ENCODE data around the gene EFNB2.

- TF ChIP-seq POLR2A (IDR thresholded peaks at IDR 0.05; ENCODE audit: low read depth, low read length) (no peak), EZH2 (IDR thresholded peaks at IDR 0.05; ENCODE audit: borderline replicate concordance, low read depth, low read length, severe bottlenecking) (no peak)
- TF ChIP-seq, protein P1, sequence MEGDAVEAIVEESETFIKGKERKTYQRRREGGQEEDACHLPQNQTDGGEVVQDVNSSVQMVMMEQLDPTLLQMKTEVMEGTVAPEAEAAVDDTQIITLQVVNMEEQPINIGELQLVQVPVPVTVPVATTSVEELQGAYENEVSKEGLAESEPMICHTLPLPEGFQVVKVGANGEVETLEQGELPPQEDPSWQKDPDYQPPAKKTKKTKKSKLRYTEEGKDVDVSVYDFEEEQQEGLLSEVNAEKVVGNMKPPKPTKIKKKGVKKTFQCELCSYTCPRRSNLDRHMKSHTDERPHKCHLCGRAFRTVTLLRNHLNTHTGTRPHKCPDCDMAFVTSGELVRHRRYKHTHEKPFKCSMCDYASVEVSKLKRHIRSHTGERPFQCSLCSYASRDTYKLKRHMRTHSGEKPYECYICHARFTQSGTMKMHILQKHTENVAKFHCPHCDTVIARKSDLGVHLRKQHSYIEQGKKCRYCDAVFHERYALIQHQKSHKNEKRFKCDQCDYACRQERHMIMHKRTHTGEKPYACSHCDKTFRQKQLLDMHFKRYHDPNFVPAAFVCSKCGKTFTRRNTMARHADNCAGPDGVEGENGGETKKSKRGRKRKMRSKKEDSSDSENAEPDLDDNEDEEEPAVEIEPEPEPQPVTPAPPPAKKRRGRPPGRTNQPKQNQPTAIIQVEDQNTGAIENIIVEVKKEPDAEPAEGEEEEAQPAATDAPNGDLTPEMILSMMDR (IDR thresholded peaks at IDR 0.05; ENCODE audit: extremely low read depth in 1 of 2, insufficient read depth in 1 of 2, low read depth in 1 of 2, low read length in 2 of 2) = no peak
- TF ChIP-seq, protein P2, sequence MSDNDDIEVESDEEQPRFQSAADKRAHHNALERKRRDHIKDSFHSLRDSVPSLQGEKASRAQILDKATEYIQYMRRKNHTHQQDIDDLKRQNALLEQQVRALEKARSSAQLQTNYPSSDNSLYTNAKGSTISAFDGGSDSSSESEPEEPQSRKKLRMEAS (IDR thresholded peaks at IDR 0.05; ENCODE audit: insufficient read depth, insufficient read length) = no peak
These were observed 567 bp downstream of the EFNB2 start for GRCh38 chr13:106534639-106535551.
